ENCODE data around the gene BASP1.
"Not testable (repeated sequence)": the region's sequence is repeated elsewhere in the genome, so short reads cannot be mapped to it uniquely, and the experiment has no call there.

The BASP1 gene

GRCh38 chr5:17257705-17258273, 40.4 kb downstream of the BASP1 start:
- DNase-seq, result no peak

GRCh38 chr5:17258431-17258830, 41.0 kb downstream of the BASP1 start:
- no peak for DNase-seq

GRCh38 chr5:17259012-17259411, 41.6 kb downstream of the BASP1 start:
- not testable (repeated sequence) for DNase-seq

- no peak for DNase-seq
Observed at GRCh38 chr5:17259630-17260257, 42.3 kb downstream of the BASP1 start.

GRCh38 chr5:17260549-17260948, 43.1 kb downstream of the BASP1 start:
- DNase-seq, result no peak

- DNase-seq, result no peak
Observed at GRCh38 chr5:17261075-17261474, 43.6 kb downstream of the BASP1 start.

GRCh38 chr5:17265041-17265440, 47.6 kb downstream of the BASP1 start:
- DNase-seq, result no peak

- no peak for DNase-seq
Observed at GRCh38 chr5:17267106-17267505, 49.7 kb downstream of the BASP1 start.

- no peak for DNase-seq
Observed at GRCh38 chr5:17269201-17269600, 51.8 kb downstream of the BASP1 start.

- no peak for DNase-seq
Observed at GRCh38 chr5:17272111-17272510, 54.7 kb downstream of the BASP1 start.

GRCh38 chr5:17275289-17276158, 58.1 kb downstream of the BASP1 start:
- DNase-seq, result no peak

- no peak for DNase-seq
Observed at GRCh38 chr5:17276445-17276844, 59.0 kb downstream of the BASP1 start.

- DNase-seq, result no peak
Observed at GRCh38 chr5:17277907-17278306, 60.5 kb downstream of the BASP1 start.

- DNase-seq, result no peak
Observed at GRCh38 chr5:17278931-17279330, 61.5 kb downstream of the BASP1 start.

GRCh38 chr5:17279487-17279886, 62.1 kb downstream of the BASP1 start:
- DNase-seq, result no peak

- DNase-seq, result no peak
Observed at GRCh38 chr5:17282283-17283120, 65.1 kb downstream of the BASP1 start.

GRCh38 chr5:17283121-17283415, 65.6 kb downstream of the BASP1 start:
- DNase-seq, result no peak

GRCh38 chr5:17287501-17288155, 70.2 kb downstream of the BASP1 start:
- DNase-seq, result no peak

GRCh38 chr5:17288570-17288969, 71.1 kb downstream of the BASP1 start:
- no peak for DNase-seq

GRCh38 chr5:17289681-17290539, 72.5 kb downstream of the BASP1 start:
- DNase-seq, result no peak

GRCh38 chr5:17290540-17290974, 73.1 kb downstream of the BASP1 start:
- DNase-seq, result no peak
